GM10266 (cell line): ENCODE measurements around the gene DYNC1I1.

ENCODE experiments used
- DNase-seq: peaks from one replicate; pipeline ENCODE4 v3.0.0; 2012; ENCODE audit errors: extremely low spot score
- TF ChIP-seq, protein P1 (sequence below): IDR thresholded peaks from 2 replicates; pipeline ENCODE4 v1.5.1; 2012; ENCODE audit warnings: mild to moderate bottlenecking, low read depth; ENCODE audit not compliant: control insufficient read depth, insufficient read depth; ENCODE audit errors: missing control alignments

The DYNC1I1 gene

DNA sequence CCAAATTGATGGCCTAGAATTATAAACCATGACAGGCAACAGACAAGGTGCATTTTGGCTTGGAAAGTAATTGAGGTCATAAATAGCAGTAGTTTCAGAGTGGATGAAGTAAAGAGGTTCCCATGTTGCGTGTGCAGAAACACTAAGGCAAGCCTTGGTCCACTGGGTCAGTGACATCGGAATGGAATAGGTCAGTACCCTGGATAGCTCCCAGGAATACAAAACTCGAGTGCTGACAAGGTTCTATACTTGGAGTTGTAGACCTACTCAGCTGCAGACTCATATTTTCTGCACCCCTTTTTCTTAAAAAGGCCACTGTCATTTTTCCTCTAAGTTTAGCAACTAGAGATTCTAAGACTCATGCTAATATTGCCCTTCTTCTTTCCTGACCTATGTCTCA, 132.8 kb downstream of the DYNC1I1 start:
- TF ChIP-seq, protein P1, sequence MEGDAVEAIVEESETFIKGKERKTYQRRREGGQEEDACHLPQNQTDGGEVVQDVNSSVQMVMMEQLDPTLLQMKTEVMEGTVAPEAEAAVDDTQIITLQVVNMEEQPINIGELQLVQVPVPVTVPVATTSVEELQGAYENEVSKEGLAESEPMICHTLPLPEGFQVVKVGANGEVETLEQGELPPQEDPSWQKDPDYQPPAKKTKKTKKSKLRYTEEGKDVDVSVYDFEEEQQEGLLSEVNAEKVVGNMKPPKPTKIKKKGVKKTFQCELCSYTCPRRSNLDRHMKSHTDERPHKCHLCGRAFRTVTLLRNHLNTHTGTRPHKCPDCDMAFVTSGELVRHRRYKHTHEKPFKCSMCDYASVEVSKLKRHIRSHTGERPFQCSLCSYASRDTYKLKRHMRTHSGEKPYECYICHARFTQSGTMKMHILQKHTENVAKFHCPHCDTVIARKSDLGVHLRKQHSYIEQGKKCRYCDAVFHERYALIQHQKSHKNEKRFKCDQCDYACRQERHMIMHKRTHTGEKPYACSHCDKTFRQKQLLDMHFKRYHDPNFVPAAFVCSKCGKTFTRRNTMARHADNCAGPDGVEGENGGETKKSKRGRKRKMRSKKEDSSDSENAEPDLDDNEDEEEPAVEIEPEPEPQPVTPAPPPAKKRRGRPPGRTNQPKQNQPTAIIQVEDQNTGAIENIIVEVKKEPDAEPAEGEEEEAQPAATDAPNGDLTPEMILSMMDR = no peak
- no peak for DNase-seq

DNA sequence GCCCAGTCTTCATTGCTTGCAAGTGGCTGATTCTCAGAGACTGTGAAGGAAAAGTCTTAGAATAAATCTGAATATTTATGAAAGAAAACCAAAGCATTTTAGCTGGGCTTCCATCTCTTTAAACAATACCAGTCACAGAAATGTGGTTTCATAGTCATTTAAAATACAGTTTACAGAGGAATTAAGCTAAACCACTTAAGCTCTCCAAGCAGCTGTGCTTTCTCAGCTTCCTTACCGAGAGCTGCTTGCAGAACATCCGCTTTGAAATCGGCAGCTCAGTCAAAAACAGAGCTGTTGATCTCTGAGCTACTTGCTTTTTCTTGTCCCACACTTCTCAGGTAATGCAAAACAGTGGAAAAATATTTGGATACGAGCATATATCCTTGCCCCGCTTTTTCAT, 134.5 kb downstream of the DYNC1I1 start:
- no peak for DNase-seq

DNA sequence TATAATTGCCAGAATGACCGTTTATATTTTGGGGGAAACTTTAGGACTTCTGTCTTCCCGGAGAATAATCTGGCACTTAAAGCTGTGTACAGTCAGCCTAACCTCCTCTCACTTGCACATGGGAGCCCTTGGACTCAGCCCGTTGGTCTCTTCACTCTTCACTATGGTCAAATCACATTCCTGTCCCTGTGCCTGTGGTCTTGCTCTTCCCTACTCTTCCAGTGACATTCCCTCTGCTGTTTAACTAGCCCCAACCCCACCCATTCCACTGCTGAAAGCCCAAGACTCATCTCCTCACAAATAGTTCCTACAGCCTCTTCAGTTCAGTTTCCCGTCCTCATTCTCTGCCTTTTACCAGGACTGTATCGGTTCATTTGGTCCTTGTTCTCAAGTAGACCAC, 135.0 kb downstream of the DYNC1I1 start:
- TF ChIP-seq, protein P1 = no peak
- no peak for DNase-seq

More for the DNA sequence above, 134.5 kb downstream of the DYNC1I1 start:
- TF ChIP-seq, protein P1 = no peak

DNA sequence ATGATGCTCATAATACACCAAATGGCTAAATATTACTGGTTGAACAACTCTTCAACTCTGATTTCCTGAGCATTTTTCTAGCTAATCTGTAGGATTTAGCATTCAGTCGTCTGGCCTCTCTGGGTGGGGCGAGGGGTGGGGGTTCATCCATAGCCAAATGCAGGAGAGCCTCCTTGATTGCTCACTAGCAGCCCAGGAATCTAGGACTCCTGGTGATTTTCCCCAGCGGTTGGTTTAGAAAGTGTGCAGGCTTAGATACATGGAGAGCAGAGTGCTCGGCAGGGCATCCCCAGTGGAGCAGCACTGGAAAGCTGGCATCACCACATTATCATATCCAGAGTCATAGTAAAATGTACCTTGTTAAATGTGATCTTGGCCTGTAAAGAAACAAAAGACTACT, 136.1 kb downstream of the DYNC1I1 start:
- TF ChIP-seq, protein P1 = no peak
- DNase-seq = no peak

DNA sequence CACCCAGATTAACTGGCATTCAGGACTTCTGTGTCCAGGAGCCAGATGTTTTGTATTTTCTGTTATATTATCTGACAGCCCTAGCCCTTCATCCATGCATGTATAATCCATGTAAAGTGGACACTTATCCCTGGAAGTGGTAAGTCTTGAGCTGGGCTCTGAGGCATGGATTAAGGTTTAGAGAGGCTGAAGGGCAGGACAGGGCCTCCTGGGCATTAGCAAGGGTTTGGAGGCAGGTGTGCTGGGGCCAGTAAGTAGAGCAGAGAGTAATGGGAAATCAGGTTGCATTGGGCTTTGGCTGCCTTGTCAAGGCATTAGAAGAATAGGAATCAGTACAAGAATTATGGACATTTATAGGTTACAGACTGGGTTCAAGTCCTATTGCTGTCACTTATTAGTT, 138.0 kb downstream of the DYNC1I1 start:
- TF ChIP-seq, protein P1 = no peak
- no peak for DNase-seq

DNA sequence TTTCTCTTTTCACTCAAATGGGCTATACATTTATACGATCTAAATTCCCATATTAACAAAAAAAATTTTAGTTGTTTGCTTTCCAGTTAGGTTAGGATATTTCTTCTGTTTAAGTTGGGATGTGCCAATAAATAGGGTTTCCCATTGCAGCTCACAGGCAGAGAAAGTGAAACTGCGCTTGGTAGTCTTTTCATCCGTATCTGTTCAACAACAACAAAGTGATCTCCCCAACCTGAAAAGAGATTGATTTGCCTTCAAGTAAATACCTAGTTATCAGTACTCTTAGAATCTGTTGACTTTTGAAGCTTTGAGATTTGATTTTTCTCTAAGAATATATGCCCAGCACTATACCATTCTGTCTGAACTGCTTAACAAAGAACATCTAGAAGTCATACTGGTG, 143.4 kb downstream of the DYNC1I1 start:
- no peak for DNase-seq
- TF ChIP-seq, protein P1 = no peak

DNA sequence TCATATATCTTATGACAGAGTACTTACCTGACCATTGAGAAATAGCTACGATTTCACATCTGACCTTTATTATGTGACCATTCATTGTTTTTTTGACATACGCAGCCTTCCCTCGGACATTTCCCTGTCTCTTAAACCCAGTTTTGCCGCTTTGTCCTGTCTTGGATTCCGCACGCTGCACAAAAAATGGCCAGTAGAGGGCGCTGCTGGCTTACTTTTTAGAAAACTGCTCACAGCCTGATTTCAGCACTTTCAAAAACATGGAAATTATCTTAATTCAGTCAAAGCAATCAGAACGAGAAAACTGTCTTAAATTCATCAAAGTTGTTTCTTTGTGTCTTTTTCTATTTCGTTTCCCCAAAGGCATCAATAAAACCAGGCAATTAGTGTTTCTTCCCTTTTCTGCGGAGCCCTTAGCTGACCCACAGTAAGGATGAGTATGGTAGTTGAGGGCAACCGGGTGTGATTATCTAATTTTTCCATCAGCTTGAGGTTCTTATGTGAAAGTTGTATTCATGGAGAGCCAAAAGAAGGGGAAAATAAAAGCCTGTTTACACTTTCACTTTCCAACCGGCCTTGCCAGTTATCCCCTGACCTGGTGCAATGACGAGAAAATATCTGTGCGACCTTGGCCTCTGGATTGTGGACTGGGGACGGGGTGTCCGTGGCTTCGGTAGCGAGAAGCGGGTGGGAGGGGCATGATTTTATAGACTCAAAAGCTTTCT, 144.4 kb downstream of the DYNC1I1 start:
- TF ChIP-seq, protein P1 = peak; percentile 98
- DNase-seq = peak; percentile 39
